Natural killer cell (primary cell): ENCODE results near the gene RARB. TPM values are rescaled to one million over a fixed set of nuclear protein-coding genes. Genes with fewer than 3 reads are reported as not detected.

Experiments used
- ATAC-seq, 3 donors: fragments of 150-1000 bp in 2 of 3; fragments of 200-7000 bp in 1 of 3; cut with Tn5 transposase; 1 replicate in 1 of 3; 2 replicates in 2 of 3; pipeline ENCODE4 v1.10.0; 2021; ENCODE audit warnings: mild to moderate bottlenecking in 2 of 3, moderate library complexity in 2 of 3
- DNase-seq, 2 donors: peaks; one replicate each; pipeline versions ENCODE4 v3.0.0 to v3.0.0-alpha.2; 2013 to 2021; ENCODE audit warnings: mixed read lengths in 1 of 2
- H3K27ac ChIP-seq: one replicate; pipeline ENCODE4 v1.5.1; 2013; ENCODE audit warnings: mild to moderate bottlenecking, low read length
- H3K27me3 ChIP-seq: one replicate; pipeline ENCODE4 v1.6.1; 2013; ENCODE audit warnings: low read length; ENCODE audit not compliant: control insufficient read depth, insufficient read depth
- H3K36me3 ChIP-seq: one replicate; pipeline ENCODE4 v1.6.1; 2013; ENCODE audit warnings: low read length; ENCODE audit not compliant: control insufficient read depth, insufficient read depth
- H3K4me1 ChIP-seq: one replicate; pipeline ENCODE4 v1.6.1; 2013; ENCODE audit warnings: low read length; ENCODE audit not compliant: control insufficient read depth, insufficient read depth
- H3K4me3 ChIP-seq: one replicate; pipeline ENCODE4 v1.5.1; 2013; ENCODE audit warnings: low read length
- H3K9me3 ChIP-seq: one replicate; pipeline ENCODE4 v1.6.1; 2013; ENCODE audit warnings: low read length; ENCODE audit not compliant: control insufficient read depth, insufficient read depth
- H3K27ac Mint-ChIP-seq, 2 donors: one replicate each; pipeline ENCODE4 v1.8.0; 2022; ENCODE audit warnings: mild to moderate bottlenecking in 2 of 2, mixed read lengths in 2 of 2, moderate library complexity in 1 of 2
- H3K27me3 Mint-ChIP-seq, 2 donors: one replicate each; pipeline ENCODE4 v1.8.0; 2022; ENCODE audit warnings: low read depth in 2 of 2, mixed read lengths in 2 of 2
- H3K36me3 Mint-ChIP-seq: one replicate; pipeline ENCODE4 v1.8.0; 2022; ENCODE audit warnings: mixed read lengths
- H3K4me1 Mint-ChIP-seq, 2 donors: one replicate each; pipeline ENCODE4 v1.8.0; 2022; ENCODE audit warnings: mixed read lengths in 2 of 2
- H3K4me3 Mint-ChIP-seq: one replicate; pipeline ENCODE4 v1.8.0; 2022; ENCODE audit warnings: mild to moderate bottlenecking, moderate library complexity, mixed read lengths
- H3K9me3 Mint-ChIP-seq, 2 donors: one replicate each; pipeline ENCODE4 v1.8.0; 2022; ENCODE audit warnings: mixed read lengths in 2 of 2
- WGBS: methylation state at CpG from one replicate; pipeline ENCODE4 v1.1.7; 2013; ENCODE audit warnings: missing lambda C conversion rate; ENCODE audit not compliant: insufficient coverage; 5-methylcytosine and 5-hydroxymethylcytosine counted together
- intact Hi-C: fragments of 100-400 bp; cut with micrococcal nuclease; formaldehyde crosslinking; loops from one replicate; pipeline ENCODE4 v1.14.2; 2022
- total RNA-seq, 4 donors: library from RNA; stranded (reverse); fragments of 120-200 nt in 1 of 4; gene quantifications; one replicate each; pipeline versions ENCODE4 v1.2.3 to v1.2.4, GENCODE V29; 2013 to 2022
- TF ChIP-seq, protein P1 (sequence below): fragments of 200-600 bp; IDR thresholded peaks from one replicate; pipeline ENCODE4 v1.8.0; 2022; ENCODE audit warnings: antibody characterized with exemption

RARB gene
- total RNA-seq, 3 donors from 2014 or later (not counting 1 experiment from before 2014, with no cell fraction given): not detected

DNA sequence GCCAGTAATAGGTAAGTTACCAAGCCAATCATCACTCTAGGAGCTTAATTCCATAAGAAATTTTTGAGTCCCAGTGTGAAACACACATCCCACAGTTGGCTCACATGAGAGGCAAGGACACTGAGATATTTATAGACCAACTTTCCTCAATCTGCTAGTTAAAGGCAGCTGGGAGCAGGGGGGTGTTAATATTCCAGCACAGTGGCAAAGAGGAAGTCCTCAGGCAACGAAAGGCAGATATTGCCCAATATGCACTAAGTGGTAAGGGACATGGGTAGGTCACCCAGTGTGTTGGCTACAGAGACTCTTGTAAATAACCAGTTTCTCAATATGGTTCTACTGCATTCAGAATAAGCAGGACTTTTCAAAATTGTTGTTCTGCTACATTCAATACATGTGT, 175.6 kb downstream of the RARB start:
- H3K9me3 Mint-ChIP-seq: no peaks in the 10 kb centered on the region
- Histone ChIP-seq H3K9me3 (no peaks in the 10 kb centered on the region), H3K36me3 (peaks cover 83% of the 10 kb centered on the region), H3K27ac (no peak overlapping the region), H3K4me1 (no peaks in the 10 kb centered on the region), H3K4me3 (no peak overlapping the region), H3K27me3 (no peaks in the 10 kb centered on the region)
- TF ChIP-seq, protein P1, sequence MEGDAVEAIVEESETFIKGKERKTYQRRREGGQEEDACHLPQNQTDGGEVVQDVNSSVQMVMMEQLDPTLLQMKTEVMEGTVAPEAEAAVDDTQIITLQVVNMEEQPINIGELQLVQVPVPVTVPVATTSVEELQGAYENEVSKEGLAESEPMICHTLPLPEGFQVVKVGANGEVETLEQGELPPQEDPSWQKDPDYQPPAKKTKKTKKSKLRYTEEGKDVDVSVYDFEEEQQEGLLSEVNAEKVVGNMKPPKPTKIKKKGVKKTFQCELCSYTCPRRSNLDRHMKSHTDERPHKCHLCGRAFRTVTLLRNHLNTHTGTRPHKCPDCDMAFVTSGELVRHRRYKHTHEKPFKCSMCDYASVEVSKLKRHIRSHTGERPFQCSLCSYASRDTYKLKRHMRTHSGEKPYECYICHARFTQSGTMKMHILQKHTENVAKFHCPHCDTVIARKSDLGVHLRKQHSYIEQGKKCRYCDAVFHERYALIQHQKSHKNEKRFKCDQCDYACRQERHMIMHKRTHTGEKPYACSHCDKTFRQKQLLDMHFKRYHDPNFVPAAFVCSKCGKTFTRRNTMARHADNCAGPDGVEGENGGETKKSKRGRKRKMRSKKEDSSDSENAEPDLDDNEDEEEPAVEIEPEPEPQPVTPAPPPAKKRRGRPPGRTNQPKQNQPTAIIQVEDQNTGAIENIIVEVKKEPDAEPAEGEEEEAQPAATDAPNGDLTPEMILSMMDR: no peak
- H3K4me1 Mint-ChIP-seq: peaks cover 3 to 17% of the 10 kb centered on the region in 2 donors
- DNase-seq (no peak), ATAC-seq (peak in 2 of 3 donors; percentile 32 to 74)
- intact Hi-C loops: no loop called here
- H3K4me3 Mint-ChIP-seq: no peak overlapping the region
- H3K27ac Mint-ChIP-seq: peak overlapping the region; percentile 37 to 53
- WGBS: 81% methylated on average over 1 of the region's 1 CpG
- H3K27me3 Mint-ChIP-seq: no peaks in the 10 kb centered on the region
- peaks cover 34% of the 10 kb centered on the region for H3K36me3 Mint-ChIP-seq

DNA sequence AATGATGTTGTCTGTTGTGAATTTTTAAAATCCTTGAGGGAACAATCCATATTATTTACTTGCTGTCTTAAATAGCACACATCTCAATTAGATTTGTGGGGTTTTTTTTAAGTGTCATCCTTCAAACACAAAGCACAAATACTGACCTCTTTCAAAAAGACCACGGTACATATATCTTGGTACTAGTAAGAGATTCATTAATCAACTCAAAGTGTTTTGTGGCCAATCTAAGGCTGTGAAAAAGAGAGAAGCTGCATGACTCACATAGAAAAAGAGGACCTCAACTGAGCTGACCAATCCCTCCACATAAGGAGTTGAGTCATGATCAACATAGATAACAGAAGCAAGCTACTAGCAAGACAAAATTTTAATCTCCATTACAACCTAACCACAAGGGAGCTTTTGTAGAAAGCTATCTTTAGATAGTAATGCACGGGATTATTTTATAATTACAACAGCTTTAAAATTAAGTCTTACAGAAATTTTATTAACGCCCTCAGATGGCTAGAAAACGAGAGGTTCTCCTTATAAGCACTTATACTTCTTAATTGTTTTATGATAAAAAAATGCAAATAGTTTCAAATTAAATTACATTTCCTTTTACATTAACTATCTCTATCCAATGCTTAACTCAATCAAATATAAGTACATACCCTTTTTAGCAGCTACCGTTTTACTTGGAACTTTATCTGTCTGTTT, 176.2 kb downstream of the RARB start:
- peaks cover 3 to 17% of the 10 kb centered on the region in 2 donors for H3K4me1 Mint-ChIP-seq
- Histone ChIP-seq H3K9me3 (no peaks in the 10 kb centered on the region), H3K4me1 (no peaks in the 10 kb centered on the region), H3K36me3 (peaks cover 83% of the 10 kb centered on the region), H3K27me3 (no peaks in the 10 kb centered on the region), H3K27ac (no peak overlapping the region), H3K4me3 (no peak overlapping the region)
- TF ChIP-seq, protein P1: no peak
- DNase-seq (no peak), ATAC-seq (peak; percentile 58 to 88 (median 64))
- H3K9me3 Mint-ChIP-seq: no peaks in the 10 kb centered on the region
- H3K4me3 Mint-ChIP-seq: no peak overlapping the region
- H3K27me3 Mint-ChIP-seq: no peaks in the 10 kb centered on the region
- H3K27ac Mint-ChIP-seq: peak overlapping the region; percentile 37 to 53
- peaks cover 30% of the 10 kb centered on the region for H3K36me3 Mint-ChIP-seq
- intact Hi-C loops: no loop called here
- 100% methylated on average over 1 of the region's 5 CpGs for WGBS

GRCh38 chr3:25610167-25610566, 182.1 kb downstream of the RARB start:
- intact Hi-C loops: no loop called here
- 100% methylated on average over 1 of the region's 1 CpG for WGBS
- H3K4me3 ChIP-seq: no peak overlapping the region
- TF ChIP-seq, protein P1: no peak
- H3K4me1 ChIP-seq: no peaks in the 10 kb centered on the region
- Mint-ChIP-seq H3K4me1 (peaks cover 9 to 13% of the 10 kb centered on the region in 2 donors), H3K36me3 (peaks cover 24% of the 10 kb centered on the region), H3K4me3 (no peak overlapping the region), H3K27ac (peak overlapping the region; percentile 65 to 70), H3K9me3 (no peaks in the 10 kb centered on the region), H3K27me3 (no peaks in the 10 kb centered on the region)
- H3K27ac ChIP-seq: no peak overlapping the region
- ATAC-seq (no peak), DNase-seq (no peak)
- H3K27me3 ChIP-seq: no peaks in the 10 kb centered on the region
- no peaks in the 10 kb centered on the region for H3K9me3 ChIP-seq
- H3K36me3 ChIP-seq: peaks cover 91% of the 10 kb centered on the region

DNA sequence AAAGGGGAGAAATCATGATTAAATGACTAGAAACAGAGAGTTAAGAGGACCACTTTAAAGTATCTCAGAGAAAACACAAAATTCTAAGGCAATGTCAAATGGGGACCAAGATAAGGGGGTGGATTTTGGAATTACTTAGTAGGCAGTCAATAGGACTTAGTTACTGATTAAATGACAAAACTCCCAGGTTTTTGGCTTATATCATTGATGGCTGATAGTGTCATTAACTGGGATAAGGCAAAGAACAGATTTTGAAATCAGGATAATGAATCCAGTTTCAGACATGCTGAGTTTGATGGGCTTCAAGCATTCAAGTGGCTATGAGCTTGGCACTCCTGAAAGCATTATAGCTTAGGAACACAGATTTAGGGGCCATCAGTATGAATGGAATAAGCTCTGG, 182.7 kb downstream of the RARB start:
- no peak overlapping the region for H3K27ac ChIP-seq

More for the DNA sequence above, 182.7 kb downstream of the RARB start:
- peaks cover 7 to 13% of the 10 kb centered on the region in 2 donors for H3K4me1 Mint-ChIP-seq
- no peaks in the 10 kb centered on the region for H3K9me3 Mint-ChIP-seq
- H3K4me3 ChIP-seq: no peak overlapping the region
- DNase-seq (no peak), ATAC-seq (no peak)
- peak overlapping the region; percentile 65 to 70 for H3K27ac Mint-ChIP-seq
- intact Hi-C loops: no loop called here
- TF ChIP-seq, protein P1: no peak
- peaks cover 24% of the 10 kb centered on the region for H3K36me3 Mint-ChIP-seq
- H3K27me3 ChIP-seq: no peaks in the 10 kb centered on the region
- H3K36me3 ChIP-seq: peaks cover 89% of the 10 kb centered on the region
- no peaks in the 10 kb centered on the region for H3K27me3 Mint-ChIP-seq
- no peaks in the 10 kb centered on the region for H3K4me1 ChIP-seq
- no peaks in the 10 kb centered on the region for H3K9me3 ChIP-seq
- no peak overlapping the region for H3K4me3 Mint-ChIP-seq
